Endometrial microvascular endothelial cells (primary cell): ENCODE measurements around the gene ZNF628. TPM values are rescaled to one million over a fixed set of nuclear protein-coding genes. Genes with fewer than 3 reads are reported as not detected.
"Not testable (repeated sequence)": the region's sequence is repeated elsewhere in the genome, so short reads cannot be mapped to it uniquely, and the experiment has no call there.

Experiments
- in situ Hi-C: cut with HindIII; loops from 2 replicates; pipeline ENCODE4 v1.10.0; 2017; ENCODE audit warnings: low sequenced_read_pairs, low pct_unique_long_range_greater_than_20kb; ENCODE audit errors: inconsistent ontology term
- total RNA-seq: library from RNA; depleted of rRNA; stranded (reverse); fragments of >200 nt; gene quantifications from one replicate; pipeline ENCODE4 v1.2.3, GENCODE V29; 2015; ENCODE audit errors: inconsistent ontology term

ZNF628 gene
- total RNA-seq, 1 donor from 2014 or later = 4.6 TPM

DNA sequence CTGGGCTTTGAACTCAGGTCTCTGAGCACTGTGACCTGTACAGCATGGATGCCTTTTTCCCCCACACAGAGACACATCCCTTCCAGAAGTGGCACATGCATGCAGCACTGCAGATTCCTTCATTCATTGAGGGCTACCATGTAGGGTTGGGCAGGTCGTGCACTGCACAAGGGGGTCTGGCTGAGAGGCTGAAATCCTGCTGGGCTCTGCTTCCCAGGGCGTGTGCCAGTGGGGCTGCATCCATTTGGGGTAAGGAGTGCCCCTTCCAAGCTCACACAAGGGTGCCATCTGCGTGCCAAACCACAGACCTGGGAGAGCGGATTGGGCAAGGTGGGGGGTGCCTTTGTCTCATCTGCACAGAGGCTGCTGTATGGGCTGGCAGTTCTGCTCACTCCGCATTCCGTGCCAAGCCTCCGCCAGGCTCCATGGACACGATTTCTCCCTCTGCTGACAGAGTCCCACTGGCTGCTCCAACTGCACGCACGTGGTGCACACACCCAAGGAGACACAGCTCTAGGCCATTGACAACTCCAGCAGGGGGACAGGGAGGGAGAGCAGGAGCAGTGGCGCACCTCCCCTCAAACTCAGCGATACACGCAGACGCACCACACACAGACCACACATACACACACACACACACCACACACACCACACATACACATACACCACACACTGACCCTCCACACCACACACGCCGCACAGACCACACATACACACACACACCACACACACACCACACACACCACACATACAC is 28.8 kb upstream of the ZNF628 start:
- in situ Hi-C loops = no loop called here

DNA sequence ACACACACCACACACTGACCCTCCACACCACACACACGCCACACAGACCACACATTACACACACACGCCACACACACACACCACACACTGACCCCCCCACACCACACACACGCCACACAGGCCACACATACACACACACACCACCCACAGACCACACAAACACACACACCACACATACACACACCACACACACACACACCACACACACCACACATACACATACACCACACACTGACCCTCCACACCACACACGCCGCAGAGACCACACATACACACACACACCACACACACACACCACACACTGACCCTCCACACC is 28.3 kb upstream of the ZNF628 start:
- in situ Hi-C loops = not testable (repeated sequence)

DNA sequence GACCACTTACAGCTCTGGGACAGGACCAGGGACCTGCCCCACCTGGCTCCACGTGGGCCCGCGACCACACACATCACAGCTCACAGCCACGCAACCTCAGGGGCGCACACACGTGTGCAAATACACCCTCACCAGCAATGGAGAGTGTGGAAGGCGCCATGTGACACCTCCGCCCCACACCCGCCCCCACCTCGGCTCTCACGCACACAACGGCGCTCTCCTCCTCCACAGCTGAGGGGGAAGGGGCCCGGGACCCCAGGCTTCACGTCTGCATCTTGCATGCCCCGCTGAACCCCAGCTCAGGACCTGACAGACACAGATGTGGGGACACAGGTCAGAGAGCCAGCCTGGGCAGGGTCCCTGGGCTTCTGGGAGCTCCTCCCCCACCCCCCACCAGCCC is 26.9 kb upstream of the ZNF628 start:
- in situ Hi-C loops = no loop called here

DNA sequence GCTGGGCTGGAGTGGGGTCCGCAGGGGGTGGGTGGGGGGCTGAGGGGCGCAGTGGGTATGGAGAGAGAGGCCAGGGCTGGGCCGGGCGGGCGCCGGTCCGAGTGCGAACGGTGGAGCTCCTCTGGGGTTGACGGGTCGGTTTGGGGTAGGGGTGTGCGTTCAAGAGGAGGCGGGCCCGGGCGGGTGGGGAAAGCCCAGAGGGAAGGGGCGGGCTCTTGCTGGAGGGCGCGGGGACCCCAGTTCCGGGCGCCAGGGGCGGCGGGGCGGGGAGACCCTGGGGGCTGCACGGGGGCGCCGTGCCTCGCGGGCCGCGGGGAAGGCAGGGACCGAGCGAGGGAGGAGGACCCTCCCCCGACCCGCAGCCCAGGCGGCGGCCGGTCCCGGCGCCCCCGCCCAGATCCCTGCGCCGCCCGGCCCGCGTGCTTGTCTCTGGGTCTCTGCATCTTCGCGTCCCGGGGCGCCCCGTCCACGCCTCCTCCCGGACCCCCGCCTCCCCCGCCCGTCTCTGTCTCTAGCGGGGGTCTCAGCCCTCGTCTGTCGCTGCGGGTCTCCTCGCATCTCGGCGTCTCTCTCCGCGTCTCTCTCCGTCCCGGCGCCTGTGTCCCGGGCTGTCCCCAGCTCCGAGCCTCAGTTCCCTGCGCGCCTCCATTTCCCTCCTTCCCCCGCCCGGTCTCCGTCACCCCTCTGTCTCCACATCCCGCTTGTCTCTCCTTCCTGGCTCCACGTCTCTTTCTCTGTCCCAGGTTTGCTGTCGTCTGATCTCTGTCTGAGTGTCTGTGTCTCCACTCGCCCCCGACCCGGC is 25.1 kb upstream of the ZNF628 start:
- in situ Hi-C loops = no loop called here

DNA sequence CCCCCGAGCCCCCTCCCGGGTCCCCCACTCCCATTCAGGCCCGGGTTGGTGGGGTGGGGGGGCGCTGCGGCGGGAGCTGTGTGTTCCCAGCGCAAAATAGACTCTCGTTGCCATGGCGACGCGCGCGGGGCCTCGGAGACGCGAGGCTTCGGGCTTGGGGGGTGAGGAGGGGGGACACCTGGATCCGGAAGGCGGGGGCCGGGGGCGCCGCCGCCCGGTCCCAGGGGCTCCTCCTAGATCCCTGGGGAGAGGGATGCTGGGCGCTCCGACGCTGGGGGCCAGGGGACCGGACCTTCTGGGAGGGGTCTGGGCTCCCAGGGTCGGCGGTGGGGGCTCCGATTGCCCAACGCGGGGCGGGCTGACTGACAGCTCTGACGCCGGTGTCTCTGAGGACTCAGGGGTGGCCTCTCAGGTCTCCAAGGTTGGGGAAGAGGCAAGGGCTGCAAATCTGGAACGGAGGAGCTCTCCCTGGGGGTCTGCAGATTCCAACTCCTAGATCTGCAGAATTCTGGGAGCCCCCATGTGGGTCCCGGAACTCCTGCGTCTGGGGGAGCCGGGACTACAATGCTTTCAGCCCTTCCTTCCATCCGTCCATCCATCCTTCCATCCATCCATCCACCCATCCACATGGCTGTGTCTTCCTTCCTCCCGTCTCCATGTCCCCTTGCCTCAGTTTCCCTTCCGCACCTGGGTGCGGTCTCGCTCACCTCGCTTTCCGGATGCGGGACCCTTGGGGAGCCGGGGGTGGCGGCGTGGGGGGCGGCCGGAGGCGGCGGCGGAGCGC is 24.3 kb upstream of the ZNF628 start:
- in situ Hi-C loops = no loop called here

DNA sequence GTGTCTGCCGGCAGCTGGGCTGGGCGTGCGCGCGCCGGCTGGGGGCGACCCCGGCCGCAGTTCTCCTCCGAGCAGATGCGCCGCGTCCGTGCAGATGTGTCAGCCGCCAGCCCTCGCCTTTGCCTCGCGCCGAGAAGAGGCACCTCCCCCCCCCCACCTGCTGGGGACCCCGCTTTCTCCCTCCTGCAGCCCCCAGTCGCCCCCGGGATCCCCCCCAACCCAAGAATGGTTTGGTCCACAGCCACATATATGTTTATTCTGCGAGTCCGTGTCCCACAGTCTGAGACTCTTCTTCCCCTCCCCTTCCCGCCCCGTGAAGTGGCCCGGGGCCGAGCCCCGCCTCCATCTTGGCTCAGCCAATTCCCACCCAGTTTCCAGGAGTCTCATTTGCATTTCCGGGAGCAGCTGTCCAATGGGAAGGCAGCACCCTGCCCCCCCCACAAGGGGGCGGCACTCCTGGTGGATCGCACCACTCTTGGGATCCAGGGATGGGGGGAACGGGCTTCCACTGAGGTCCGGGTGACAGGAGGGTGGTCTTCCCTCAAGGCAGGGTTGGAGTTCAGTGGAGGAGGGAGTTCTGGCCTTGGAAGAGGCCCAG is 23.6 kb upstream of the ZNF628 start:
- in situ Hi-C loops = no loop called here

DNA sequence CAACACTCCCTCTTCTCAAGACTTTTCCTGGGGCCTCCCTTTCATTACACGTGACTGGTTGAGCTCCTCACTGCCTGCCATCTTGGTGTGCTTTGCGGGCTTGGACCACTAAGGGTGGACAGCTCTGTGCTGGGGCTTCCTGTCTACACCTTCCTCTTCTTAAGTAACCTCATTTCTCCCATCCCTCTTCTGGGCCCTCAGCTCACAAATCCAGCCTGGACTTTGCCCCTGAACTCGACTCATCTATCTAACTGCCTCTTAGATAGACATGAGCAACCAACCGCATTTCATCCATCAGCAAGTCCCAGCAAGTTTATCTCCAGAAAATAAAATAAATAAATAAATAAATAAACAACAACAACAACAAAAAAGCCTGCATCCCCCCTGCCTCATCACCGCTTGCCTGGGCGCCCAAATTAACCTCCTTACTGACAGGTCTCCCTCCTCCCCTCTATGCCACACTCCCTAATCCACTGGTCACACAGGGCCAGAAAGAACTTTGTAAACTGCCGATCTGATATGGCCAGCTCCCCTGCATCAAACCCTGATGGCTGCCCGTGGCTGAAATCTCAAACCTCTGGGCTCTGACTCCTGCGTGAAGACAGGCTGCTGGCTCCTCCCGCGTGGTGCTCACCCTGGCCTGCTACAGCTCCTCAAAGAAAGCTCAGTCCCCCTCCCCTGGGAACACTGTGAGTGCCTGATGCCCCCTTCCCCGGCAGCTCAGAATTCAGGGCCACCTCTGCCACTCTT is 22.7 kb upstream of the ZNF628 start:
- in situ Hi-C loops = no loop called here

DNA sequence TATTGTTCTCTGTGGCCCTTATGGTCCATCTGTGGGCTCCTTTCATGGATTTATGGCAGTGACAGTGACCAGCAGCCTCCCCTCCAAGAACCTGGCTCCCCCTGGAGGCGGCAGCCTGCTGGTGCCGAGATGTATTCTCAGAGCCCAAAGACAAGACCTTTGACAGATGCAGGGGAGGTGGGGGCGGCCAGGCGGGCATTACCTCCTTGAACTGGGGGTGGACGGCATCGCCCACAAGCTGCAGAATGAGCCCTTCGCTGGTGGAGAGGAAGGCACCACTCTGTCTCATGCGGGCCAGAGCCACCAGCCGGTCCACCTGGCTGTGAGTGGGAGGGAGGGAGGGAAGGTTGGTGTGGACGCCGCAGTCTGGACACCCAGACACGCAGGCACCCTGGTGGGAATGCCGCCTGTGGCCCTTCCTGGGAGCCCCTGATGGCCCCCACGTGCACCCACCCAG is 21.6 kb upstream of the ZNF628 start:
- in situ Hi-C loops = no loop called here

DNA sequence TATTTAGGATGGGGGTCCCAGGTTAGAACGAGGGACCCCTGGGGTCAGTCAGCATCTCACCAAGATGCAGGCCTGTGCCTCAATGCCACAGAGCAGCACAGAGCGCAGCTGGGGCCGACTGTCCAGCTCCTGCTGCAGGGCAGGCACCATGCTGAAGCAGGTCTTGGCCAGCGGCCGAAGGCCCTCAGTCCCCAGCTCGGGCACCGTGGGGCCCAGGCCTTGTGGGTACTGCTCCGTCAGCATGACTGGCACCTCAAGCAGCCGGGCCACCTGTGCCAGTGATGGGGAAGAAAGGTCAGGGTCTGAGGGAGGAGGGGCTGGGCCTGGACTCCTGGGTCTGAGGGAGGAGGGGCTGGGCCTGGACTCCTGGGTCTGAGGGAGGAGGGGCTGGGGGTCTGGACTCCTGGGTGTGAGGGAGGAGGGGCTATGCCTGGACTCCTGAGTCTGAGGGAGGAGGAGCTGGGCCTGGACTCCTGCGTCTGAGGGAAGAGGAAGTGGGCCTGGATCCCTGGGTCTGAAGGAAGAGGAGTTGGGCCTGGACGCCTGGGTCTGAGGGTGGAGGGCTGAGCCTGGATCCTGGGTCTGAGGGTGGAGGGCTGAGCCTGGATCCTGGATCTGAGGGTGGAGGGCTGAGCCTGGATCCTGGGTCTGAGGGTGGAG is 20.7 kb upstream of the ZNF628 start:
- in situ Hi-C loops = no loop called here

DNA sequence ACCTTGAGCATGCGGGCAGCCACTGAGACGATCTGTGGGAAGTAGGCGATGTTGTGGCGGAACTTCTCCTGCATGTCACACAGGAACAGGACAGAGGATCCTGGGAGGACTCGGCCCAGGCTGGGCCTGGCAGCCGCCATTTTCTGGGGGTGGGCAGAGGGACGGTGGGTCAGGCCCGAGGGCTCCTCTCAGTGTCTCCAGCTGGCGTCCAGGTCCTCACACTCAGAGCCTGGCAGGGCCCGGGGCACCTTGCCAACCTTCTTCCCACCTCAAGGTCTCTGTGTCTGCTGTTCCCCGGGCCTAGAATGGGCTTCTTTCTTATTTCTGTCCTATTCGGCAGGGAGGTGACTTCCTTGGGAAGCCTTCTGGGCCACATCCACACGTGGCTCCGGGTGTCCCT is 20.1 kb upstream of the ZNF628 start:
- in situ Hi-C loops = no loop called here

DNA sequence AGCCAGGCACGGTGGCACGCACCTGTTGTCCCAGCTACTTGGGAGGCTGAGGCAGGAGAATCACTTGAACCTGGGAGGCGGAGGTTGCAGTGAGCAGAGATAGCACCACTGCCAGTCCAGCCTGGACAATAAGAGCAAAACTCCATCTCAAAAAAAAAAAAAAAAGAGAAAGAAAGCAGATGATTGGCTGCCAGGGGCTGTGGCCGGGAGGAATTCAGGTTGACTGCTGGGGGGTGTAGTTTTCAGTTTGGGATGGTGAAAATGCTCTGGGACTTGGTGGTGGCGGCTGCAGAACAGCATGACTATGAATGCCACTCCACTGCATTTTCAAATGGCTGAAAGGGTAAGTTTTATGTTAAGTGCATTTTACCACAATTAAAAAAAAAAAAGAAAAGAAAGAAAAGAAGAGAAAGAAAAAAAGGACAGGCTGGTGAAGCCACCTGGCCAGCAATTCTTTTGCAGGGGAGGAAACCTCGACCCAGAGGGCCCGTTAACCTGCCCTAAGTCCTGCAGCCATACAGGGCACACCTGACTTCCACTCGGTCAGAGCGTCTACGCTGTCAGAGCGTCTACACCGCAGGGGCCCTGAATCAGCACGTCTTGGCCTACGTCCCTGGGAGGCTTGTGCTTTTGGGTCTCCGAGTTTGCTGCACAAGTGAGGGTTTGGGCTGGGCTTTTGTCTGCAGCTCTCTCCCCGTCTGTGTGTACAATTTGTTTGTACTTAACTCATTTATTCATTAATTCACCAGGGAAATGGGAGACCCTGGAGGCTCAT is 18.5 kb upstream of the ZNF628 start:
- in situ Hi-C loops = no loop called here

DNA sequence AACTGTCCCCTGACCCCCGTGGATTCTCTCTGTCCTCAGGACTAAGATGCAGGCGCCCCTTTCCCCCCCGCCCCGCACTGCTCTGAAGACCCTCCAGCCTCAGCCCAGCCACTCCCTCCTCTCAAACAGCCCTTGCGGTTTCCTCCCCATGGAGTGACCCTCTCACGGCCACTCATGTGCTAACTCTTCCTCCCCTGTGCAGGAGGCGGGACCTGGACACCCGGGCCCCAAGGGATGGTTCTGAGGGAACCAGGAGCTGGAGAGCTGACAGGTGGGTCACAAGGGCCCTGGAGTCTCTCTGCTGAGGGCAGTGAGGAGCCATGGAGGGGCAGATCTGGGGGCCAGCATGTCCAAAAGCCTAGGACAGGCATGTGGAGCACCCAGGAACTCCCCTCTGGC is 16.9 kb upstream of the ZNF628 start:
- in situ Hi-C loops = no loop called here

DNA sequence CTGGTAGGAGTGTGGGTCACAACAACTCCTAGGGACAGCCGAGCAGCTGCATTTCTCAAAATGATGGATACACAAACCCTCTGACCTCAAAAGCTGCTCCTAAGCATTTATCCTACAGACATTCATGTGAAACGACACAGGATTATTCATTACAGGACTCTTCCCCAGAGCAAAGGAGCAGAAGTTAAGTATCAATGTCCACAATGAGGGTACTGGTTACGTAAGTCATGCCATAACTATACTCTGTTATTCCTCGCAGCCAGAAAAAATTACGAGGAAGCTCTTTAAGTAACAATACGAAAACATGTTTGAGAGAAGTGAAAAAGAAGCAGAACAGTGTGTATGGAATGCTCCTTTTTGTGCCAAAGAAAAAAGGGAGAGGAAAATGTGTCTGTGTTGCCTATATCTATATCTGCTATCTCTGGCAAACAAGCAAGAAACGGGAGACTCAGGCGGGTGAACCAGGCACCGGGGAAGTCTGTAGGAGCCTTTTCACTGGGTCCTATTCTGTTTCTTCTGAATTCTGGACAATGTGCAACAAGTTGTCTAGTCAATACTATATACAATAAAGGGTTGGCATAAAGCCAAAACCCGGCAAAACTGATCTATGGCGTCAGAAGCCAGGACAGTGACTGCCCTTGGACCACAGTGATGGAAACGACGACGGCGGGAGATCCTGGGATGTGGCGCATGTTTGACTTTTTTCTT is 16.3 kb upstream of the ZNF628 start:
- in situ Hi-C loops = no loop called here

DNA sequence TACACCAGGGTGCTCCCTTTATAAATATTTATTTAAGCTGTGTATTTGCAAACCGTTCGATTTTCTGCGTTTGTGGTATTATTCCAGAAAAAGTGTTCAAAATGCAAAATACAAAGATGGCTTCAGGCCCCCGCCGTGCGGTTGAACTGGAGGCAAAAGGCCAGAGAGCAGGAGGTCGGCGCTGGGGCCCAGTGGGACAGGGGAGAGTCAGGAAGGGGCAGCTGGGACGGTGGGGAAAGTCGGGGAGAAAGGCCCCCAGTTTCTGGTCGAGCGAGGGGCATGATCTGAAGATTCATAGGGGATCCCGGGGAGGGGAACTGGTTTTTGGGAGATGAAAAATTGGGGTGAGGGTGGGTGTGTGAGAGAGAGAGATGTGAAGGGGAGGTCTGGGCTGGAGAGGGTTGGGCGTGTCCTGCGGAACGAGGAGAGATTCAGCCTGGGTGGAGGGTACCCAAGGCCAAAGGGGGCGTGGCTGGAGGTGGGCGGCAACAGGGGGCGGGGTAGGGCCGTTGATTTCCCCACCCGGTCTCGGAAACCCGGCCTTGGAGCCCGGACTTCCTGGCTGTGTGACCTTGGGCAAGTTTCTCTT is 15.7 kb upstream of the ZNF628 start:
- in situ Hi-C loops = no loop called here

DNA sequence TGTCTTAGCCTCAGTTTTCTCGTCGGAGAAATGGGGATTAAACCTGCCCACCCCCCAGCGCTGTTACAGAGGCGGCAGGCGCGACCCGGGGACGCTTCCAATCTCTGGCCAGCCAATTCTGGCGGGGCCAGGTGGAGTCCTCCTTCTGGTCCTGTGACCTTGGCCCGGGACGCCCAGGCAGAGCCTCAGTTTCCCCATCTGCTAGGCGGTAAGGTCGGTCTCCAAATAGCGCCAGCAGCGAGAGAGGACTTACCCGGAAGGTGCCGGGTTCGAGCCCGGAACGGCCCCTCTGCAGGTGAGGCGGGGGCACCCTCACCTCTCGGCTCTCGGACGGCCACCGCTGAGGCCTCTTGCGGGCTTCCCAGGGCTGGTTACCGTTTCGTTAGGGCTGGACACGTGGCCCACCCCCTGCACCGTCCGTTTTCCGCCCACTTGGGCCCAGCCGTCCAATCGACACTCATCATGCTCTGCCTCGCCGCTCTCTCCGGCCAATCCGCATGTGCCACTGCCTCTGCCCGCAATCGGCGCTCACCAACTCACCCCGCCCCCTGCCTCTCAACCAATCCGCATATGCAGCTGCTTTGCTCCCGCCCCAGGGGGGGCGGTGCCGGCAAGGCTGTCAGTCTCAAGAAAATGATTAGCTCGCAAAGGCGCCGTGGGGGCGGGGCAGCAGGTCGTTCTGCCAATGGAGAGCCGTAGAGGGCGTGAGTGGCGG is 15.0 kb upstream of the ZNF628 start, which contains the start of gene ISOC2:
ISOC2 (minus strand) TSS at position 384 of the 715 bp plus-strand sequence. CDS start 5,156 bp downstream, outside the sequence.
- in situ Hi-C loops = no loop called here
